ENCODE measurements around the gene RAB3D.

DNA sequence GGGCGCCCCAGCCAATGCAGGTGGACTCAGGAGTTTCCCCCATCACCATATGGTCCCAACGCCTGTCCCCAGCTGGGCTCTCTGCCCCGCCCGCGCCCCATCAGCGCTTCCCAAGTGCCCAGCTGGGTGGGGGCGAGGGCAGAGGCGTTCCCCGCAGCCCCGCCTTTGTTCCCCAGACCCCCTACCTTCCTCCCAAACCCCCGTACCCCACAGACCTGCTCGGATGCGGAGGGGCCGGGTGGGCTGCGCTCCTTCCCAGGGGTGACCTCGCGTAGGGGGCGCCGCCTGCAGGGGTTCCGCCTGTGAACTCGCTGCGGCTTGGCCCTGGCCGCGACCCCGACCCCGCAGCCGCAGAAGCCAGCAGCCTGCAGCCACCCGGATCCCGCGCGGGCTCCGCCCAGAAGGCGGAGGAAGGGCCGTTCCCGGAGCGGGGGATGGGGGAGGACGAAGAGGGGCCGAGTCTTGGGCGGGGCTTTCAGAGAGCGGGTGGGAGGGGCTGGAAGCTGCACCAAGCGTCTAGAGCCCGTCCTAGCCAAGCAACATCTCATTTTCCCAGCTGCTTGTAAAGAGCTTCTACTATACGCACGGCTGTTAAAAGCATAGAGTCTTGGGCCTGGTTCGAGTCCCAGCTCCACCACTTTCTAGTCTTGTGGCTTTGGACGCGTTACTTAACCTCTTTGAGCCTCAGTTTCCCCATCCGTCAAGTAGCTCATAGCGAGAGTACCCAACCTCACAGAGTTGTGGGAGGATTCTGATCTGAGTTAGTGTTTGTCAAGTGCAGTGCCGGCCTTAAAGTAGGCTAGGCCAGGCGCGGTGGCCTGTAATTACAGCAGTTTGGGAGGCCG, at the start of gene RAB3D:
- TF ChIP-seq, protein P1, sequence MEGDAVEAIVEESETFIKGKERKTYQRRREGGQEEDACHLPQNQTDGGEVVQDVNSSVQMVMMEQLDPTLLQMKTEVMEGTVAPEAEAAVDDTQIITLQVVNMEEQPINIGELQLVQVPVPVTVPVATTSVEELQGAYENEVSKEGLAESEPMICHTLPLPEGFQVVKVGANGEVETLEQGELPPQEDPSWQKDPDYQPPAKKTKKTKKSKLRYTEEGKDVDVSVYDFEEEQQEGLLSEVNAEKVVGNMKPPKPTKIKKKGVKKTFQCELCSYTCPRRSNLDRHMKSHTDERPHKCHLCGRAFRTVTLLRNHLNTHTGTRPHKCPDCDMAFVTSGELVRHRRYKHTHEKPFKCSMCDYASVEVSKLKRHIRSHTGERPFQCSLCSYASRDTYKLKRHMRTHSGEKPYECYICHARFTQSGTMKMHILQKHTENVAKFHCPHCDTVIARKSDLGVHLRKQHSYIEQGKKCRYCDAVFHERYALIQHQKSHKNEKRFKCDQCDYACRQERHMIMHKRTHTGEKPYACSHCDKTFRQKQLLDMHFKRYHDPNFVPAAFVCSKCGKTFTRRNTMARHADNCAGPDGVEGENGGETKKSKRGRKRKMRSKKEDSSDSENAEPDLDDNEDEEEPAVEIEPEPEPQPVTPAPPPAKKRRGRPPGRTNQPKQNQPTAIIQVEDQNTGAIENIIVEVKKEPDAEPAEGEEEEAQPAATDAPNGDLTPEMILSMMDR (IDR thresholded peaks at IDR 0.05), result no peak
- peak; percentile 55 to 89 (median 84) for TF ChIP-seq POLR2A (IDR thresholded peaks at IDR 0.05)

Measured in body of pancreas (tissue), 4 donors.